Neural progenitor cell (in vitro differentiated cells): Measurements from ENCODE around the gene MYO18B. TPM values are rescaled to one million over a fixed set of nuclear protein-coding genes. Genes with fewer than 3 reads are reported as not detected.

Experiments
- DNase-seq: peaks from one replicate; pipeline ENCODE4 v3.0.0-alpha.2; 2016; ENCODE audit warnings: low spot score
- H2AFZ ChIP-seq: fragments of 200-600 bp; sonication (generic); replicated peaks from 2 replicates; pipeline ENCODE4 v1.6.1; 2016; ENCODE audit warnings: antibody characterized with exemption
- H3F3A ChIP-seq: fragments of 200-600 bp; sonication (generic); 2 replicates; pipeline ENCODE4 v1.6.1; 2016; ENCODE audit warnings: antibody characterized with exemption, low read depth
- H3K27ac ChIP-seq: fragments of 200-600 bp; sonication (generic); 2 replicates; pipeline ENCODE4 v1.5.1; 2016; ENCODE audit warnings: mild to moderate bottlenecking
- H3K27me3 ChIP-seq: fragments of 200-600 bp; sonication (generic); 2 replicates; pipeline ENCODE4 v1.6.1; 2016; ENCODE audit warnings: mild to moderate bottlenecking, moderate library complexity
- H3K36me3 ChIP-seq: fragments of 200-600 bp; sonication (generic); 2 replicates; pipeline ENCODE4 v1.5.1; 2016
- H3K4me1 ChIP-seq: fragments of 200-600 bp; sonication (generic); 2 replicates; pipeline ENCODE4 v1.6.1; 2016; ENCODE audit warnings: mixed run types
- H3K4me2 ChIP-seq: fragments of 200-600 bp; sonication (generic); 2 replicates; pipeline ENCODE4 v1.6.1; 2016
- H3K4me3 ChIP-seq: fragments of 200-600 bp; sonication (generic); 2 replicates; pipeline ENCODE4 v1.5.1; 2016
- H3K79me2 ChIP-seq: fragments of 200-600 bp; sonication (generic); 2 replicates; pipeline ENCODE4 v1.6.1; 2016; ENCODE audit warnings: low read depth
- H3K9ac ChIP-seq: fragments of 200-600 bp; sonication (generic); 2 replicates; pipeline ENCODE4 v1.6.1; 2016
- H3K9me3 ChIP-seq: fragments of 200-600 bp; sonication (generic); 2 replicates; pipeline ENCODE4 v1.5.1; 2016; ENCODE audit warnings: low read depth
- H4K20me1 ChIP-seq: fragments of 200-600 bp; sonication (generic); 2 replicates; pipeline ENCODE4 v1.6.1; 2016; ENCODE audit warnings: low read depth
- H3K27ac Mint-ChIP-seq: 3 replicates; pipeline ENCODE4 v1.8.0; 2021; ENCODE audit warnings: mixed read lengths
- H3K27me3 Mint-ChIP-seq: 2 replicates; pipeline ENCODE4 v1.8.0; 2022; ENCODE audit warnings: low read depth, mild to moderate bottlenecking, inconsistent platforms, moderate library complexity, mixed read lengths; ENCODE audit not compliant: insufficient read depth
- H3K36me3 Mint-ChIP-seq: 3 replicates; pipeline ENCODE4 v1.8.0; 2021; ENCODE audit warnings: mixed read lengths
- H3K4me1 Mint-ChIP-seq: 3 replicates; pipeline ENCODE4 v1.8.0; 2021; ENCODE audit warnings: mixed read lengths
- H3K4me3 Mint-ChIP-seq: 3 replicates; pipeline ENCODE4 v1.8.0; 2021; ENCODE audit warnings: mild to moderate bottlenecking, moderate library complexity, mixed read lengths
- H3K9me3 Mint-ChIP-seq: 3 replicates; pipeline ENCODE4 v1.8.0; 2020; ENCODE audit warnings: mixed read lengths
- EZH2 ChIP-seq: fragments of 200-600 bp; sonication (generic); IDR thresholded peaks from 2 replicates; pipeline ENCODE4 v1.6.1; 2017; ENCODE audit warnings: antibody characterized with exemption, mild to moderate bottlenecking, moderate library complexity
- EZH2phosphoT487 ChIP-seq: fragments of 200-600 bp; sonication (generic); IDR thresholded peaks from 2 replicates; pipeline ENCODE4 v1.6.1; 2017; ENCODE audit warnings: antibody characterized with exemption
- total RNA-seq: library from RNA; depleted of rRNA; stranded (reverse); fragments of >200 nt; gene quantifications from 2 replicates; pipeline ENCODE4 v1.2.3, GENCODE V29; 2015; ENCODE audit warnings: low replicate concordance
- TF ChIP-seq, protein P1 (sequence below): fragments of 200-600 bp; sonication (generic); IDR thresholded peaks from 2 replicates; pipeline ENCODE4 v1.5.1; 2017; ENCODE audit warnings: antibody characterized with exemption, mild to moderate bottlenecking

The MYO18B gene
- total RNA-seq, 1 donor from 2014 or later: not detected

DNA sequence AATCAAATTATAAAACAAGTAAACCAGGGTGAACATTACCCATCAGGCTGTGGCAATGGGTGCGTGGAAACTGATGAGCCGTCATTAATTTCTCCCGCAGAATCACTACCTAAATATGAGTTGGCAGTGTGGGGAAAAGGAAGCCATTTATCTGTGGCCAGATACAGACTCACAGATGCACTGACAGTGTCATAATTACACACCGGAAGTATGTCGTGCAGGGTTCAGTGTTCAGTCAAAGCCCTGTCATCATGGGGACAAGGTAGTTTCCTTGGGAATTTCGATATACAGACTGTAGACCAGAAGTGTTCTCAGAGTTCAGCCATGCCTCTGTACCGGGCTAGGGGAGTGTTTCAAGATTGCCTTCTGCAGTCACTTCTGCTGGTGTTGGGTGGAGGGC is 308.1 kb downstream of the MYO18B start:
- H3K36me3 ChIP-seq: no peaks in the 10 kb centered on the region
- no peaks in the 10 kb centered on the region for H3K9me3 Mint-ChIP-seq
- no peak overlapping the region for H3K4me2 ChIP-seq
- no peak overlapping the region for H3K9ac ChIP-seq
- no peak overlapping the region for H3K27ac ChIP-seq
- H3K79me2 ChIP-seq: no peaks in the 10 kb centered on the region
- no peak overlapping the region for H2AFZ ChIP-seq
- H4K20me1 ChIP-seq: no peaks in the 10 kb centered on the region
- H3K27me3 Mint-ChIP-seq: peaks cover 6% of the 10 kb centered on the region
- no peak overlapping the region for H3K4me3 ChIP-seq
- H3K27ac Mint-ChIP-seq: no peak overlapping the region
- H3F3A ChIP-seq: peaks cover 16% of the 10 kb centered on the region
- H3K9me3 ChIP-seq: no peaks in the 10 kb centered on the region
- no peaks in the 10 kb centered on the region for H3K36me3 Mint-ChIP-seq
- H3K4me1 ChIP-seq: peaks cover 27% of the 10 kb centered on the region
- TF ChIP-seq EZH2 (no peak), EZH2phosphoT487 (no peak)
- TF ChIP-seq, protein P1, sequence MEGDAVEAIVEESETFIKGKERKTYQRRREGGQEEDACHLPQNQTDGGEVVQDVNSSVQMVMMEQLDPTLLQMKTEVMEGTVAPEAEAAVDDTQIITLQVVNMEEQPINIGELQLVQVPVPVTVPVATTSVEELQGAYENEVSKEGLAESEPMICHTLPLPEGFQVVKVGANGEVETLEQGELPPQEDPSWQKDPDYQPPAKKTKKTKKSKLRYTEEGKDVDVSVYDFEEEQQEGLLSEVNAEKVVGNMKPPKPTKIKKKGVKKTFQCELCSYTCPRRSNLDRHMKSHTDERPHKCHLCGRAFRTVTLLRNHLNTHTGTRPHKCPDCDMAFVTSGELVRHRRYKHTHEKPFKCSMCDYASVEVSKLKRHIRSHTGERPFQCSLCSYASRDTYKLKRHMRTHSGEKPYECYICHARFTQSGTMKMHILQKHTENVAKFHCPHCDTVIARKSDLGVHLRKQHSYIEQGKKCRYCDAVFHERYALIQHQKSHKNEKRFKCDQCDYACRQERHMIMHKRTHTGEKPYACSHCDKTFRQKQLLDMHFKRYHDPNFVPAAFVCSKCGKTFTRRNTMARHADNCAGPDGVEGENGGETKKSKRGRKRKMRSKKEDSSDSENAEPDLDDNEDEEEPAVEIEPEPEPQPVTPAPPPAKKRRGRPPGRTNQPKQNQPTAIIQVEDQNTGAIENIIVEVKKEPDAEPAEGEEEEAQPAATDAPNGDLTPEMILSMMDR: no peak
- peaks cover 33% of the 10 kb centered on the region for H3K4me1 Mint-ChIP-seq
- no peaks in the 10 kb centered on the region for H3K27me3 ChIP-seq
- DNase-seq: no peak
- H3K4me3 Mint-ChIP-seq: no peak overlapping the region

- Histone ChIP-seq H3K4me3 (no peak overlapping the region), H3K27me3 (no peaks in the 10 kb centered on the region), H3K9me3 (no peaks in the 10 kb centered on the region), H3K9ac (no peak overlapping the region), H3F3A (peaks cover 31% of the 10 kb centered on the region), H3K36me3 (no peaks in the 10 kb centered on the region), H3K79me2 (no peaks in the 10 kb centered on the region), H4K20me1 (no peaks in the 10 kb centered on the region), H3K4me2 (peak overlapping the region; percentile 76), H3K27ac (peak overlapping the region; percentile 89), H3K4me1 (peaks cover 50% of the 10 kb centered on the region), H2AFZ (no peak overlapping the region)
- Mint-ChIP-seq H3K9me3 (peaks cover 2% of the 10 kb centered on the region), H3K4me1 (peaks cover 49% of the 10 kb centered on the region), H3K27me3 (peaks cover 7% of the 10 kb centered on the region), H3K4me3 (no peak overlapping the region), H3K27ac (peak overlapping the region; percentile 80), H3K36me3 (no peaks in the 10 kb centered on the region)
- peak; percentile 26 for DNase-seq
- TF ChIP-seq, protein P1: no peak
- TF ChIP-seq EZH2: no peak
- no peak for TF ChIP-seq EZH2phosphoT487
Measured at GRCh38 chr22:26053737-26054316, 311.8 kb downstream of the MYO18B start.

DNA sequence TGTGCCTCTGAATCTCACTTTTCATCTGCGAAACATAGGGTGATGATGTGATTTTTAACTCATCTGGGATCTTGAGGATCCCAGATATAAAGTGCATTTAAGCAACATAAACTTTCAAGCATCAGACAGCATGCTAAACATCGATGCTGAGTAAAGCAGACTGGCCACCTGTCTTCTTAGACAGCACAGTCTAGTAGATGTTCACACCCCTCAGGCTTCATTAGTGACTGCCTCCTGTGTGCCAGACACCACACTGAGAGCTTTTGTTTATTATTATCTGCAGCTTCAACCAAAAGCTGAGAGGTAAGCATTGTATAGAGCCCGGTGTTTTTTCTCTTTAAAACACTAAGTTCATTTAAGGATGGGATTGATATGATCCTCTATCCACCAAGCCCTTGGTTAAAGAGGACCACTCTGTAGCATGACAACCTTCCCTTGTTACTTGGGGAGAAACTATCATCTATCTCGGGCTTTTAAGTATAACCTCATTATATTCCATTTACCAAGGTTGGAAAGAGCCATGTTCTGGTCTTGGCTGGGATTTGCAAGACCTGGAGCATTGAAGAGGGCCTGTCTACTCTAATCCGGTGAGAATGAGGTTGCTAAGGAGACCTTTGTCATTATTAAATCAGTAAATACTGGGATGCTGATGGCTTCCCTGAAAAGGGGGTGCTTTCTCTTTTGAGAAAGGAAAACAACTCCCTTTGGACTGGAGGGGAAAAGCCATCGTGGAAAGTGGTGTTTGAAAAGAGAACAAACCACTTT is 313.0 kb downstream of the MYO18B start:
- Mint-ChIP-seq H3K27me3 (peaks cover 7% of the 10 kb centered on the region), H3K9me3 (peaks cover 2% of the 10 kb centered on the region), H3K36me3 (no peaks in the 10 kb centered on the region), H3K4me1 (peaks cover 58% of the 10 kb centered on the region), H3K27ac (peak overlapping the region; percentile 80), H3K4me3 (peak overlapping the region; percentile 28)
- Histone ChIP-seq H3K4me2 (peak overlapping the region; percentile 76), H3K79me2 (no peaks in the 10 kb centered on the region), H3K4me3 (peak overlapping the region; percentile 27), H3K9me3 (no peaks in the 10 kb centered on the region), H3K27me3 (no peaks in the 10 kb centered on the region), H3K36me3 (no peaks in the 10 kb centered on the region), H3K4me1 (peaks cover 59% of the 10 kb centered on the region), H2AFZ (no peak overlapping the region), H3K9ac (no peak overlapping the region), H3K27ac (peak overlapping the region; percentile 89), H4K20me1 (no peaks in the 10 kb centered on the region), H3F3A (peaks cover 31% of the 10 kb centered on the region)
- DNase-seq: peak; percentile 60
- no peak for TF ChIP-seq EZH2phosphoT487
- TF ChIP-seq EZH2: no peak
- TF ChIP-seq, protein P1: no peak
